GM23338 (cell line): ENCODE measurements around the gene PRIMPOL. TPM values are rescaled to one million over a fixed set of nuclear protein-coding genes. Genes with fewer than 3 reads are reported as not detected.

Experiments
- ATAC-seq: fragments of 200-7000 bp; cut with Tn5 transposase; 3 replicates; pipeline ENCODE4 v1.9.1; 2020
- DNase-seq: peaks from one replicate; pipeline ENCODE4 v3.0.0-alpha.2; 2015; ENCODE audit warnings: low spot score
- H2AFZ ChIP-seq: fragments of 200-600 bp; sonication (generic); 2 replicates; pipeline ENCODE4 v1.8.0; 2016; ENCODE audit warnings: antibody characterized with exemption, mild to moderate bottlenecking, moderate library complexity
- H3F3A ChIP-seq: fragments of 200-600 bp; sonication (generic); replicated peaks from 2 replicates; pipeline ENCODE4 v1.8.0; 2017; ENCODE audit warnings: antibody characterized with exemption, mixed run types, low read depth
- H3K27ac ChIP-seq: fragments of 200-600 bp; sonication (generic); 2 replicates; pipeline ENCODE4 v1.6.1; 2016; ENCODE audit warnings: low read depth
- H3K27me3 ChIP-seq: fragments of 200-600 bp; sonication (generic); 2 replicates; pipeline ENCODE4 v1.8.0; 2016; ENCODE audit warnings: mild to moderate bottlenecking, mixed run types, moderate library complexity; ENCODE audit not compliant: insufficient read depth
- H3K36me3 ChIP-seq: fragments of 200-600 bp; sonication (generic); 2 replicates; pipeline ENCODE4 v1.8.0; 2016; ENCODE audit warnings: mild to moderate bottlenecking; ENCODE audit not compliant: insufficient read depth
- H3K4me1 ChIP-seq: fragments of 200-600 bp; sonication (generic); 2 replicates; pipeline ENCODE4 v1.8.0; 2016; ENCODE audit warnings: mild to moderate bottlenecking, moderate library complexity; ENCODE audit not compliant: insufficient read depth
- H3K4me2 ChIP-seq: fragments of 200-600 bp; sonication (generic); 2 replicates; pipeline ENCODE4 v1.7.1; 2017; ENCODE audit warnings: mixed run types
- H3K4me3 ChIP-seq: fragments of 200-600 bp; sonication (generic); 2 replicates; pipeline ENCODE4 v1.6.1; 2016; ENCODE audit warnings: mixed run types
- H3K79me2 ChIP-seq: fragments of 200-600 bp; sonication (generic); replicated peaks from 2 replicates; pipeline ENCODE4 v1.8.0; 2017; ENCODE audit warnings: mild to moderate bottlenecking; ENCODE audit not compliant: insufficient read depth
- H3K9me2 ChIP-seq: fragments of 200-600 bp; sonication (generic); 2 replicates; pipeline ENCODE4 v1.8.0; 2017; ENCODE audit not compliant: insufficient read depth
- H4K20me1 ChIP-seq: fragments of 200-600 bp; sonication (generic); replicated peaks from 2 replicates; pipeline ENCODE4 v1.8.0; 2017; ENCODE audit warnings: mild to moderate bottlenecking; ENCODE audit not compliant: insufficient read depth
- H3K27ac Mint-ChIP-seq: 2 replicates; pipeline ENCODE4 v1.8.0; 2020; ENCODE audit warnings: inconsistent platforms, mild to moderate bottlenecking, moderate library complexity, mixed read lengths
- H3K27me3 Mint-ChIP-seq: 3 replicates; pipeline ENCODE4 v1.8.0; 2022; ENCODE audit warnings: low read depth, mild to moderate bottlenecking, moderate library complexity, mixed read lengths, inconsistent platforms; ENCODE audit not compliant: insufficient read depth, poor library complexity
- H3K36me3 Mint-ChIP-seq: 3 replicates; pipeline ENCODE4 v1.8.0; 2021; ENCODE audit warnings: low read depth, mild to moderate bottlenecking, inconsistent platforms, moderate library complexity, mixed read lengths
- H3K4me1 Mint-ChIP-seq: 3 replicates; pipeline ENCODE4 v1.8.0; 2020; ENCODE audit warnings: mild to moderate bottlenecking, inconsistent platforms, mixed read lengths
- H3K4me3 Mint-ChIP-seq: 3 replicates; pipeline ENCODE4 v1.8.0; 2021; ENCODE audit warnings: moderate library complexity, mild to moderate bottlenecking, inconsistent platforms, mixed read lengths
- H3K9me3 Mint-ChIP-seq: 3 replicates; pipeline ENCODE4 v1.8.0; 2020; ENCODE audit warnings: moderate library complexity, mild to moderate bottlenecking, inconsistent platforms, mixed read lengths
- CREB1 ChIP-seq: fragments of 250-450 bp; sonication (Bioruptor Pico); IDR thresholded peaks from 2 replicates; pipeline ENCODE4 v1.5.0; 2020; ENCODE audit warnings: low read depth, mild to moderate bottlenecking, moderate library complexity
- CTCF ChIP-seq, 2 experiments: fragments of 200-600 bp in 1 of 2; sonication (generic) in 1 of 2; conservative IDR thresholded peaks; 2 replicates each; pipeline versions ENCODE4 v1.5.1 to v1.6.1; 2016 to 2017; ENCODE audit warnings: antibody characterized with exemption in 2 of 2, low read depth in 2 of 2, mild to moderate bottlenecking in 2 of 2, moderate library complexity in 1 of 2
- ETS1 ChIP-seq: IDR thresholded peaks from 2 replicates; pipeline ENCODE4 v1.6.1; 2016; ENCODE audit warnings: antibody characterized with exemption
- EZH2 ChIP-seq: fragments of 200-600 bp; sonication (generic); IDR thresholded peaks from one replicate; pipeline ENCODE4 v1.8.0; 2017; ENCODE audit warnings: antibody characterized with exemption, mild to moderate bottlenecking, low read depth; ENCODE audit not compliant: unreplicated experiment
- EZH2phosphoT487 ChIP-seq: fragments of 200-600 bp; sonication (generic); IDR thresholded peaks from one replicate; pipeline ENCODE4 v1.8.1; 2018; ENCODE audit warnings: antibody characterized with exemption; ENCODE audit not compliant: unreplicated experiment
- JUNB ChIP-seq: IDR thresholded peaks from one replicate; pipeline ENCODE4 v1.6.1; 2016; ENCODE audit warnings: antibody characterized with exemption; ENCODE audit not compliant: unreplicated experiment
- NANOG ChIP-seq: IDR thresholded peaks from 2 replicates; pipeline ENCODE4 v1.6.1; 2016; ENCODE audit warnings: antibody characterized with exemption, borderline replicate concordance
- POLR2AphosphoS5 ChIP-seq: IDR thresholded peaks from 2 replicates; pipeline ENCODE4 v1.6.1; 2016; ENCODE audit warnings: antibody characterized with exemption, low read depth
- REST ChIP-seq: IDR thresholded peaks from one replicate; pipeline ENCODE4 v1.6.1; 2018; ENCODE audit warnings: antibody characterized with exemption; ENCODE audit not compliant: unreplicated experiment
- STAT1 ChIP-seq: IDR thresholded peaks from one replicate; pipeline ENCODE4 v1.6.1; 2016; ENCODE audit warnings: antibody characterized with exemption; ENCODE audit not compliant: unreplicated experiment
- ZNF331 ChIP-seq: fragments of 250-450 bp; sonication (Bioruptor Pico); IDR thresholded peaks from 2 replicates; pipeline ENCODE4 v1.5.0; 2020; ENCODE audit warnings: low read depth, mild to moderate bottlenecking, moderate library complexity
- polyA plus RNA-seq: library from polyadenylated mRNA; unstranded; fragments of >200 nt; fragmentation: Nextera tagmentation; extraction: Ambion mirVana; gene quantifications from 2 replicates; pipeline ENCODE4 v1.2.1, GENCODE V29; 2016
- total RNA-seq: library from RNA; depleted of rRNA; stranded (reverse); fragments of >200 nt; shearing (Covaris generic); gene quantifications from 2 replicates; pipeline ENCODE4 v1.2.3, GENCODE V29; 2014

Gene PRIMPOL
- total and polyA plus RNA-seq, 2 experiments from 2014 or later: 3.5 to 9.6 TPM

- Histone ChIP-seq H3K36me3 (peaks cover 12% of the 10 kb centered on the region; the same call in 1 of the 2 replicates), H3K79me2 (no peaks in the 10 kb centered on the region), H3K4me1 (peaks cover 22% of the 10 kb centered on the region), H3F3A (no peaks in the 10 kb centered on the region), H2AFZ (no peak overlapping the region), H3K9me2 (peaks cover 1% of the 10 kb centered on the region; the same call in 1 of the 2 replicates), H3K27ac (no peak overlapping the region), H3K4me2 (no peak overlapping the region), H4K20me1 (no peaks in the 10 kb centered on the region), H3K27me3 (no peaks in the 10 kb centered on the region), H3K4me3 (no peak overlapping the region)
- ATAC-seq (no peak), DNase-seq (no peak)
- TF ChIP-seq CTCF (conservative IDR thresholded peaks at IDR 0.05; ENCODE audit: low read depth in 2 of 2) (no peak), EZH2phosphoT487 (no peak), ETS1 (no peak), STAT1 (no peak), NANOG (no peak), EZH2 (no peak), REST (no peak)
- Mint-ChIP-seq H3K36me3 (peaks cover 50% of the 10 kb centered on the region), H3K4me1 (peaks cover 20% of the 10 kb centered on the region), H3K27ac (no peak overlapping the region), H3K27me3 (peaks cover 9% of the 10 kb centered on the region), H3K4me3 (no peak overlapping the region), H3K9me3 (peaks cover 57% of the 10 kb centered on the region)
Observed at GRCh38 chr4:184613405-184613804, 36.1 kb upstream of the PRIMPOL start.

- Histone ChIP-seq H3F3A (no peaks in the 10 kb centered on the region), H3K4me2 (no peak overlapping the region), H3K4me1 (peaks cover 26% of the 10 kb centered on the region), H2AFZ (no peak overlapping the region), H3K4me3 (no peak overlapping the region), H3K36me3 (peaks cover 12% of the 10 kb centered on the region; the same call in 1 of the 2 replicates), H3K27me3 (no peaks in the 10 kb centered on the region), H3K9me2 (peaks cover 7% of the 10 kb centered on the region; the same call in 1 of the 2 replicates), H3K79me2 (no peaks in the 10 kb centered on the region), H4K20me1 (no peaks in the 10 kb centered on the region), H3K27ac (no peak overlapping the region)
- Mint-ChIP-seq H3K27ac (no peak overlapping the region), H3K36me3 (peaks cover 59% of the 10 kb centered on the region), H3K27me3 (peaks cover 6% of the 10 kb centered on the region), H3K4me3 (no peak overlapping the region), H3K4me1 (peaks cover 20% of the 10 kb centered on the region), H3K9me3 (peaks cover 65% of the 10 kb centered on the region)
- DNase-seq (no peak), ATAC-seq (no peak)
- TF ChIP-seq CREB1 (CRISPR knock-in tag): no peak
- no peak for TF ChIP-seq STAT1
- no peak for TF ChIP-seq POLR2AphosphoS5
- no peak for TF ChIP-seq NANOG
- no peak for TF ChIP-seq REST
- TF ChIP-seq CTCF (conservative IDR thresholded peaks at IDR 0.05; ENCODE audit: low read depth in 2 of 2): no peak
- TF ChIP-seq ZNF331 (CRISPR knock-in tag): no peak
- TF ChIP-seq JUNB: no peak
Observed at GRCh38 chr4:184614509-184614908, 35.0 kb upstream of the PRIMPOL start.
